ENCODE measurements around the gene TECR. TPM values are rescaled to one million over a fixed set of nuclear protein-coding genes. Genes with fewer than 3 reads are reported as not detected.
A peak's percentile ranks its signal among the peaks of the same experiment; 100 is the strongest.

TECR gene
- total and polyA plus RNA-seq, 10 donors, result 51.6 to 92.2 (median 74.4) TPM

- intact Hi-C loops (cut with DNase I; ENCODE audit: low total_unique reads), result no loop called here
- 90 to 97% (median 90%) methylated on average over 3 of the region's 3 CpGs for WGBS, 5 donors
- peak overlapping the region in 1 of 8 donors; percentile 17 for H3K27ac ChIP-seq
- H3K36me3 ChIP-seq, result peaks cover 0 to 63% (median 1%) of the 10 kb centered on the region in 6 donors
- no peaks in the 10 kb centered on the region for H3K9me3 ChIP-seq
- H3K4me1 ChIP-seq, result peaks cover 0 to 28% (median 0%) of the 10 kb centered on the region in 6 donors
- H3K4me3 ChIP-seq, result no peak overlapping the region
- TF ChIP-seq CTCF (IDR thresholded peaks at IDR 0.05 in 8 of 11, conservative IDR thresholded peaks at IDR 0.05 in 3 of 11), result no peak
- no peak for DNase-seq
- H3K27me3 ChIP-seq (replicated peaks in 1 of 7), result peaks cover 0 to 5% (median 0%) of the 10 kb centered on the region in 7 donors
Observed at GRCh38 chr19:14595558-14595957, 66.2 kb downstream of the TECR start.

DNA sequence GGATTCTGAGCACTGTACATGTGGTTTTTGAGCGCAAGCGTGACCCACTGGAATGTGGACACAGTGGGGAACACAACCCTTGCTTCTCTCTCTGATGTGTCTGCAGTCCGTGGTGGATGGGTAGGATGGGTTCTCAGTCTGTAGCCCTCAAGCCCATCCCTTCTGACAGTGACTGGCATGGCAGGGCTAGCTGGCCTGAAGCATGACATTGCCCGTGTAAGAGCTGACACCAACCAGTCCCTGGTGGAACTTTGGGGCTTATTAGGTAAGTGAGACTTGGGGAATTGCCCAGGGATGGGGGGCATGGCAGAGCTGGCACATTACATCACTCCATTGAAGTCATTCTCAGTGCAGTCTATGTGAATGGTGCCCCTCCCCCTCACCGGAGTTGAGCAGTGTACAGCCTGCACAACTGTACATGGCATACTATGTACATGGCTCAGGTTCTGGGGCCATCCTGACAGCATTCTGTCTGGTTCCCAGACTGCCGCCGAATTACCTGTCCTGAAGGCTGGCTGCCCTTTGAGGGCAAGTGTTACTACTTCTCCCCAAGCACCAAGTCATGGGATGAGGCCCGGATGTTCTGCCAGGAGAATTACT is 70.3 kb downstream of the TECR start:
- H3K4me3 ChIP-seq, result no peak overlapping the region
- WGBS, 5 donors, result 93 to 97% (median 94%) methylated on average over 7 to 8 of the region's 8 CpGs
- H3K4me1 ChIP-seq, result peaks cover 0 to 28% (median 15%) of the 10 kb centered on the region in 6 donors
- intact Hi-C loops (cut with DNase I; ENCODE audit: low total_unique reads), result no loop called here
- H3K27ac ChIP-seq, result no peak overlapping the region
- H3K36me3 ChIP-seq, result peaks cover 0 to 69% (median 1%) of the 10 kb centered on the region in 6 donors
- peaks cover 0 to 7% (median 2%) of the 10 kb centered on the region in 8 donors for H3K9me3 ChIP-seq
- DNase-seq, result no peak
- no peak for TF ChIP-seq POLR2A (IDR thresholded peaks at IDR 0.05)
- no peak for TF ChIP-seq CTCF (IDR thresholded peaks at IDR 0.05 in 8 of 11, conservative IDR thresholded peaks at IDR 0.05 in 3 of 11)
- TF ChIP-seq POLR2AphosphoS5 (IDR thresholded peaks at IDR 0.05), result no peak
- peaks cover 0 to 5% (median 0%) of the 10 kb centered on the region in 7 donors for H3K27me3 ChIP-seq (replicated peaks in 1 of 7)

DNA sequence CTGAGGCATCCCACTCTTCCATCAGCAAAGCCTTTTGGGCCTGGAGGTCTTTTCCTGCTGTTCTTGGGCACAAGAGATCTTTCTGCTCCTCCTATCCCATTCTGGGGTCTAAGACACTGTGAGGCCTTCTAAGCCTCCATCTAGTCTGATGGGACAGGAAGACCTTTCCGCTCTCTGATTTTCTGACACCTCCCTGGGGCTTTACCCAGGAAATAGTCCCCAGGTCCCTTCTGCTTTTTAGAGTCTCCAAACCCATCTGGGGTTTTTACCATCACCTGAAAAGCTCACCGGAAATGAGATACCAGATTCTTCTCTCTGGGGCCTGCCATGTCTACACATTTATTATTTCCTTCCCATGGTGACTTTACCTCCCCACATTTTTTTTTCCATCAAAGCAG is 74.6 kb downstream of the TECR start:
- Histone ChIP-seq H3K4me3 (peak overlapping the region in 1 of 8 donors; percentile 6), H3K36me3 (peaks cover 0 to 41% (median 0%) of the 10 kb centered on the region in 6 donors), H3K27me3 (replicated peaks in 1 of 7) (no peaks in the 10 kb centered on the region), H3K4me1 (peaks cover 0 to 51% (median 25%) of the 10 kb centered on the region in 6 donors), H3K9me3 (peaks cover 0 to 7% (median 2%) of the 10 kb centered on the region in 8 donors), H3K27ac (peak overlapping the region in 7 of 8 donors; percentile 1 to 81 (median 65))
- TF ChIP-seq POLR2AphosphoS5 (IDR thresholded peaks at IDR 0.05) (peak in 1 of 3 donors; percentile 47), CTCF (IDR thresholded peaks at IDR 0.05 in 8 of 11, conservative IDR thresholded peaks at IDR 0.05 in 3 of 11) (no peak)
- intact Hi-C loops (cut with DNase I; ENCODE audit: low total_unique reads), result no loop called here
- no peak for DNase-seq
- 38 to 79% (median 62%) methylated on average over 2 of the region's 2 CpGs for WGBS, 5 donors

- DNase-seq, result no peak
- Histone ChIP-seq H3K27me3 (replicated peaks in 1 of 7) (no peaks in the 10 kb centered on the region), H3K9me3 (peaks cover 0 to 7% (median 2%) of the 10 kb centered on the region in 8 donors), H3K4me1 (peaks cover 0 to 69% (median 26%) of the 10 kb centered on the region in 6 donors), H3K36me3 (peaks cover 0 to 44% (median 0%) of the 10 kb centered on the region in 6 donors), H3K4me3 (no peak overlapping the region), H3K27ac (peak overlapping the region in 1 of 8 donors; percentile 22)
- intact Hi-C loops (cut with DNase I; ENCODE audit: low total_unique reads), result no loop called here
- TF ChIP-seq POLR2A (IDR thresholded peaks at IDR 0.05) (no peak), CTCF (IDR thresholded peaks at IDR 0.05 in 8 of 11, conservative IDR thresholded peaks at IDR 0.05 in 3 of 11) (no peak), POLR2AphosphoS5 (IDR thresholded peaks at IDR 0.05) (no peak)
- 75 to 81% (median 77%) methylated on average over 9 of the region's 9 CpGs for WGBS, 5 donors
Observed at GRCh38 chr19:14606627-14607026, 77.2 kb downstream of the TECR start.
